Stimulated activated CD8-positive, alpha-beta memory T cell treated with anti-CD3 and anti-CD28 coated beads, Interleukin-7, amount 100 ng/mL, for 24 hours (primary cell): ENCODE results near the gene ASPA.
"Not testable (repeated sequence)": the region's sequence is repeated elsewhere in the genome, so short reads cannot be mapped to it uniquely, and the experiment has no call there.

ENCODE experiments used
- DNase-seq: peaks from one replicate; pipeline ENCODE4 v3.0.0-alpha.2; 2020; ENCODE audit warnings: low read depth

The ASPA gene

GRCh38 chr17:3475812-3476610, at the start of gene ASPA:
Gene ASPA (plus strand): TSS chr17:3475997. CDS start chr17:3476160, 163 bp downstream.
- DNase-seq = no peak

DNA sequence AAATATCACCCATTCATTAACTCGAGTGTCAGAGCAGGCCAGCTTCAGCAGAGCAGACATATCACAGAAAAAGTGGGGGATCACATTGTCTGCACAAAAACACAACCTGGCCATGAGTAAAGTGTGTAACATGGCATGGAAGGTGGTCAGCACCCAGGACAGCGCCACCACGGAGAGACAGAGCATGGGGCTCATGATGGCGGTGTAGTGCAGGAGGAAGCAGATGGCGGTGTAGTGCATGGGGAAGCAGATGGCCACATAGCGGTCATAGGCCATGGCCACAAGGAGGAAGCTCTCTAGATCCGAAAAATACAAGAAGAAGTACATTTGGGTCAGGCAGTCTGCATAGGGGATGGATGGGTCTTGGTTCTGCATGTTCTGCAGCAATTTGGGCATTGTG, 42.6 kb upstream of the ASPA start:
- DNase-seq = not testable (repeated sequence)

- DNase-seq = no peak
Measured at GRCh38 chr17:3433741-3434140, 42.1 kb upstream of the ASPA start, which contains the start of gene OR1E2. Gene OR1E2 (minus strand): TSS chr17:3433841. CDS start chr17:3433841, 0 bp downstream.

GRCh38 chr17:3438368-3438767, 37.4 kb upstream of the ASPA start:
- DNase-seq = no peak

DNA sequence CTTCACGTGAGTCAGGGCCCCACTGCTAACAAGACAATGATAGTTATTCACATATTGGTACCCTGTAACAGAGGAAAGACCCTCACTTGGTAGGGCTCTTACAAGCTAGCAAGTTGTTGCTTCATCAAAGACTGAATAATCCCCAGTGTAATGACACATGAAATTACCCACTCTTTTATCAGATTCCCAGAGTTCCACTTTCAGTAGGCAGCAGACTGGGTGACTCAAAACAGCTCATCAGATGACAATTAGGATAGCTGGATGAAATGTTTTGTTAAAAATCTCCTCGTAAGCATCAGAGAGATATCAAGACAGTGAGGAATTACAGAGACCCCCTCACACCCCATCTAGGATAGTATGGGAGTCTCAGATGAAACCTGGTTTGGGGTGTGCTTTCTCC, 35.3 kb upstream of the ASPA start:
- no peak for DNase-seq

DNA sequence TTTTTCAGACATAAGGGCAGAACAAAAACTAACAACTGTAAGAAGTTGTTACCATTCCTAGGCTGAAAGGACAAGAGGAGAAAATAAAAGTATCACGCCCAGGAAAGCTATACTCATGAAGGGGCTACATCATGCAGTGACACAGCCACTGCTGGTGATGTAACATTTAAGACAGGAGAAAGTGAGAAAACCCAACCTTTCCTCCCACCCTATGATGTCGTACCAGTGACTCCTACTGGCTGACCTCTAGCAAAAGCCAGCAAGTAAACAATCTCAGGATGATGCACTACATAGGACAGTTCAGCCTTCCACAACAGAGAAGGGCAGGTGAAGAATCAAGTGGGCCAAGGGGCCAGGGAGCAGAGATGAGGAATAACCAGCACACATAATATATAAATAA, 28.2 kb upstream of the ASPA start:
- no peak for DNase-seq

- no peak for DNase-seq
Measured at GRCh38 chr17:3448059-3448665, 27.6 kb upstream of the ASPA start.

- DNase-seq = not testable (repeated sequence)
Measured at GRCh38 chr17:3466355-3466754, 9.4 kb upstream of the ASPA start.

- no peak for DNase-seq
Measured at GRCh38 chr17:3469529-3469928, 6.3 kb upstream of the ASPA start.

GRCh38 chr17:3471599-3471998, 4.2 kb upstream of the ASPA start, which contains the start of gene SPATA22:
Gene SPATA22 (minus strand): TSS chr17:3471819. CDS start chr17:3469325, 2,494 bp downstream.
- DNase-seq = no peak

- DNase-seq = no peak
Measured at GRCh38 chr17:3472137-3472536, 3.7 kb upstream of the ASPA start.

DNA sequence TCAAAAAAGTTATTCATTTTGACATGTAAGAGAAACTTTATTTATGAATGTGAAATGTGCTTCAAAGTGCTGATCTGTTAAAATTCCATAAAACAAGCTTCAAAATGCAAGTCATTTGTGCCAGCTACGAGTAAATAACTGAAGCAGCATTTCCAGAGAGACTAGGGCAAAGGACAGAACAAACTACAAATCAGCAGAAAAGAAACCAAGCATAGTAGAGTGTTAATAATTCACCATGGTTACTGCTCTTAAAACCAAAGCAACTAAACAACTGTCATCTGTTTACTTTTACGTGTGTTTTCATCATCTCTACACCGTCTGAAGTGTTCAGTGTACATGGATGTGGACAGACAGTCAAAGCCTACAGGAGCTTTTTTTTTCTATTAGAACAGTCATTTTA, 1.6 kb upstream of the ASPA start:
- DNase-seq = no peak

GRCh38 chr17:3475251-3475685, 529 bp upstream of the ASPA start:
- DNase-seq = no peak

- no peak for DNase-seq
Measured at GRCh38 chr17:3479988-3480387, 4.2 kb downstream of the ASPA start.

DNA sequence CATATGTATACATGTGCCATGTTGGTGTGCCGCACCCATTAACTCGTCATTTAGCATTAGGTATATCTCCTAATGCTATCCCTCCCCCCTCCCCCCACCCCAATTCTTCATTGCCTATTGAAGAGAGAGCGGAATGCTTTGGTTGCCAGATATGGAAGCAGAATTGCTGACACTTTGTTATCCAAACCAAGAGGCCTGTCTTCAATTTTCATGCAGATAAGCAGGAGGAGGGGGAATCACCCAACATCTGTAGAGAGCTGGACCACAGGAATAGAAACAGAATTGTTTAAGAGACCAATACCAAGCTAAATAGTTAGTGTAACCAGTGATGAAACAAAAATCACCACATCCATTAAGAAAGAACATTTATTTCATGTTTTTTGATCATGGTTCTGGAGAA, 7.1 kb downstream of the ASPA start:
- no peak for DNase-seq

GRCh38 chr17:3485481-3486068, 9.8 kb downstream of the ASPA start:
- DNase-seq = no peak

GRCh38 chr17:3497101-3497500, 21.3 kb downstream of the ASPA start:
- DNase-seq = no peak

DNA sequence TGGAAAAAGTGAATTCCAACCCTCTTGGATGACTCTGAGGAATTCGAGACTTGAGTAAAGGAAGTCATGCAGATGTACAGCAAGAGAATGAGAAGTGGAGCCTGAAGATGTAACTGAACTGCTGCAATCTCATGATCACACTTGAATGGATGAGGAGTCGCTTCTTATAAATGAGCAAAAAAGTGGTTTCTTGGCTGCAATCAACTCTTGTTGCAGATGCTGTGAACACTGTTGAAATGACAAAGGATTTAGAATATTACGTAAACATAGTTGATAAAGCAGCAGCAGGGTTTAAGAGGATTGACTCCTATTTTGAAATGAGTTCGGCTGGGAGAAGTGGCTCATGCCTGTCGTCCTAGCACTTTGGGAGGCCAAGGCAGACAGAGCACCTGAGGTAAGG, 25.5 kb downstream of the ASPA start:
- DNase-seq = no peak

DNA sequence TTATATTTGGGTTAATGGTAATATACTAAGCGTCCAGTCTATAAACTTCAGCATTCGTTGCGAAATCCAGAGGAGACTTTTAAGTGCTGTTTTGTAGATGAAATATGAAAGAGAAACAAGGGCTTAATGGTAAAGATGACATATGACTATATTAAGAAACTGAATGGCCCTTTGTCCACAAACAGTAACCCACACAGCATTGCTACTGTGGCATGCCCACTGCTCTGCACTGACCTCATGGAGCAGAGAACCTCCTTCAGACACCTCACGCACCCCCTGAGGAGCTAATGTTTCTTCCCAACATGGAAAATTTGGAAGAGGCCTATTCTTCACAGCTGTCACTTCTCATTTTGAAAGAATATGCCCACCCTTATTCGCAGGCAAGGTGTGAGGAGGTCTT, 26.7 kb downstream of the ASPA start:
- DNase-seq = no peak

DNA sequence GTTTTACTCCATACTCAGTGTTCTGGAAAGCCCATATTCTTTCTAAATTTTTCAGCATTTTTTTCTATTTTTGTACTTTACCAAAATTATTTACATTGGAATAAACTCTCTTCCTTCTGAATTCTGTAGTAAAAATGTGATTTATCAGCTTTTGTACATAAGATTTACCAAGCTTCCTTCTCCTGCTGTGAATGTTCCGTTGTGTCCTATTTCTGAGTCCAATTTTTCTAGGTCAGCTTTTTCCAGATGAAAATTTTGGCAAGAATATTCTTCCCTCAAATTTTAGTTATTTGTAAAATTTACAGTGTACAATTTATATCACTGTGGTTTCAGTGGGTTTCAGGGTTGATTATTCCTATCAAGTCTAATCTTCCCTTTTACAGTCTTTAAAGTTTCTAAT, 27.5 kb downstream of the ASPA start:
- no peak for DNase-seq

GRCh38 chr17:3505008-3505407, 29.2 kb downstream of the ASPA start:
- DNase-seq = no peak

GRCh38 chr17:3506054-3506453, 30.3 kb downstream of the ASPA start:
- no peak for DNase-seq

- no peak for DNase-seq
Measured at GRCh38 chr17:3507071-3507470, 31.3 kb downstream of the ASPA start.
